Psoas muscle (tissue), 8 donors: ENCODE data around the gene ACTN1. TPM values are rescaled to one million over a fixed set of nuclear protein-coding genes. Genes with fewer than 3 reads are reported as not detected.

ENCODE experiments used
- ATAC-seq, 4 donors: fragments of 200-7000 bp; cut with Tn5 transposase; one replicate each; pipeline ENCODE4 v1.9.1; 2020; ENCODE audit warnings: moderate library complexity in 3 of 4, mild to moderate bottlenecking in 2 of 4
- DNase-seq, 2 donors: peaks; one replicate each; pipeline ENCODE4 v3.0.0-alpha.2; 2020
- H3K27ac ChIP-seq: fragments of 200-600 bp; one replicate; pipeline ENCODE4 v1.8.0; 2022
- H3K27me3 ChIP-seq, 3 donors: fragments of 200-600 bp in 1 of 3; one replicate each; pipeline versions ENCODE4 v1.6.1 to v1.8.0; 2013 to 2022; ENCODE audit warnings: low read length in 2 of 3, mild to moderate bottlenecking in 2 of 3, moderate library complexity in 1 of 3; ENCODE audit not compliant: insufficient read depth in 3 of 3
- H3K36me3 ChIP-seq, 2 donors: fragments of 200-600 bp in 1 of 2; one replicate each; pipeline versions ENCODE4 v1.6.1 to v1.8.0; 2013 to 2022; ENCODE audit warnings: low read depth in 1 of 2, mild to moderate bottlenecking in 1 of 2, moderate library complexity in 1 of 2; ENCODE audit not compliant: insufficient read depth in 1 of 2
- H3K4me1 ChIP-seq: fragments of 200-600 bp; one replicate; pipeline ENCODE4 v1.8.0; 2022
- H3K4me3 ChIP-seq: fragments of 200-600 bp; one replicate; pipeline ENCODE4 v1.8.0; 2022; ENCODE audit warnings: mild to moderate bottlenecking
- H3K9me3 ChIP-seq: fragments of 200-600 bp; one replicate; pipeline ENCODE4 v1.8.0; 2022
- CTCF ChIP-seq: fragments of 200-600 bp; IDR thresholded peaks from one replicate; pipeline ENCODE4 v1.8.0; 2022; ENCODE audit warnings: antibody characterized with exemption
- WGBS, 3 donors: extraction: QIAGEN DNeasy Blood & Tissue Kit; methylation state at CpG; one replicate each; pipeline versions ENCODE4 v1.1.6 to v1.1.7; 2013; 5-methylcytosine and 5-hydroxymethylcytosine counted together
- intact Hi-C, 2 donors: fragments of 100-400 bp; cut with DNase I; formaldehyde crosslinking; loops; one replicate each; pipeline versions ENCODE4 v1.11.0 to v1.14.2; 2022
- polyA plus RNA-seq, 3 donors: library from polyadenylated mRNA; stranded (reverse); fragments of 200-250 nt; gene quantifications; one replicate each; pipeline ENCODE4 v1.2.3, GENCODE V29; 2013
- total RNA-seq, 4 donors: library from RNA; stranded (reverse); fragmentation: NEBNext Ultra II Directional in 2 of 4; extraction: Animal tissue kit (Norgen Biotek cat#: 25700) in 2 of 4; gene quantifications; one replicate each; pipeline versions ENCODE4 v1.2.1 to v1.2.4, GENCODE V29; 2021 to 2023
- donor health status: healthy with polysubstance abuse.
- donor health status: DM: no; HTN: no; CAD: no; lungs with moderate emphysema.
- donor health status: Bipolar disorder and iron deficiency.
- donor health status: healthy.
- donor health status: DM: yes; HTN: yes; CAD: no.
- donor health status: DM: no; HTN: no; CAD: no.
- donor health status: DM: no; HTN: no; CAD: no.
- donor health status: DM: yes; HTN: yes; CAD: no.

The ACTN1 gene
- total and polyA plus RNA-seq, 7 donors, result 5.8 to 23.7 (median 10.9) TPM

- Histone ChIP-seq H3K27me3 (no peaks in the 10 kb centered on the region), H3K9me3 (no peaks in the 10 kb centered on the region), H3K27ac (peak overlapping the region; percentile 3), H3K36me3 (no peaks in the 10 kb centered on the region), H3K4me3 (no peak overlapping the region), H3K4me1 (peaks cover 42% of the 10 kb centered on the region)
- TF ChIP-seq CTCF, result no peak
- no peak for DNase-seq
- intact Hi-C loops, result no loop called here
- WGBS, 3 donors, result 63 to 70% (median 64%) methylated on average over 2 of the region's 2 CpGs
- no peak for ATAC-seq
These were observed 29.5 kb downstream of the ACTN1 start for GRCh38 chr14:68949601-68949965.

- WGBS, 3 donors, result 43 to 56% (median 44%) methylated on average over 12 of the region's 12 CpGs
- no peak for ATAC-seq
- peaks cover 42% of the 10 kb centered on the region for H3K4me1 ChIP-seq
- peak overlapping the region; percentile 46 for H3K27ac ChIP-seq
- H3K27me3 ChIP-seq, result no peaks in the 10 kb centered on the region
- H3K4me3 ChIP-seq, result no peak overlapping the region
- no peaks in the 10 kb centered on the region for H3K36me3 ChIP-seq
- intact Hi-C loops, result no loop called here
- no peaks in the 10 kb centered on the region for H3K9me3 ChIP-seq
- no peak for DNase-seq
- TF ChIP-seq CTCF, result no peak
These were observed 30.2 kb downstream of the ACTN1 start for GRCh38 chr14:68948686-68949600.

- WGBS, 3 donors, result 14 to 36% (median 36%) methylated on average over 8 of the region's 8 CpGs
- Histone ChIP-seq H3K27me3 (no peaks in the 10 kb centered on the region), H3K36me3 (no peaks in the 10 kb centered on the region), H3K9me3 (no peaks in the 10 kb centered on the region), H3K27ac (no peak overlapping the region), H3K4me3 (no peak overlapping the region), H3K4me1 (peaks cover 45% of the 10 kb centered on the region)
- no peak for TF ChIP-seq CTCF
- ATAC-seq (peak in 3 of 4 donors; percentile 42 to 65 (median 64)), DNase-seq (peak; percentile 71 to 88)
- intact Hi-C loops, result no loop called here
These were observed 31.3 kb downstream of the ACTN1 start for GRCh38 chr14:68947802-68948201.

GRCh38 chr14:68946489-68946822 lies 32.6 kb downstream of the ACTN1 start:
- Histone ChIP-seq H3K4me1 (peaks cover 50% of the 10 kb centered on the region), H3K27me3 (no peaks in the 10 kb centered on the region), H3K36me3 (no peaks in the 10 kb centered on the region), H3K9me3 (no peaks in the 10 kb centered on the region), H3K27ac (no peak overlapping the region), H3K4me3 (no peak overlapping the region)
- no peak for TF ChIP-seq CTCF
- WGBS, 3 donors, result 96 to 99% (median 98%) methylated on average over 4 of the region's 4 CpGs
- intact Hi-C loops, result no loop called here
- DNase-seq (no peak), ATAC-seq (no peak)
